IMR-90 (cell line): ENCODE results near the gene HEATR1. TPM values are rescaled to one million over a fixed set of nuclear protein-coding genes. Genes with fewer than 3 reads are reported as not detected.

Experiments used
- ATAC-seq: fragments of 200-7000 bp; cut with Tn5 transposase; 2 replicates; pipeline ENCODE4 v1.9.1; 2020; ENCODE audit warnings: low read depth, mild to moderate bottlenecking, moderate library complexity
- BruUV-seq: library from RNA; stranded (reverse); fragments of 400-500 nt; replicated peaks from 2 replicates; lab custom pipeline; 2021; lab: Mats Ljungman, UMichigan
- CTCF ChIA-PET: fragments of 300-600 bp; formaldehyde crosslinking; extraction: SDS; loops from one replicate; lab custom pipeline; 2021; ENCODE audit warnings: antibody characterized with exemption; lab: Yijun Ruan, JAX
- POLR2A ChIA-PET: fragments of 300-600 bp; sonication (Branson Sonifier 250); formaldehyde crosslinking; loops from one replicate; lab custom pipeline; 2022; ENCODE audit warnings: antibody characterized with exemption; ENCODE audit not compliant: unreplicated experiment; lab: Charles Lee
- DNase-seq: peaks from one replicate; pipeline ENCODE4 v3.0.0; 2013
- H2AFZ ChIP-seq: replicated peaks from 2 replicates; pipeline ENCODE3; 2013; ENCODE audit warnings: low read length, mild to moderate bottlenecking; ENCODE audit not compliant: poor library complexity
- H2AK5ac ChIP-seq: 2 replicates; pipeline ENCODE4 v1.6.1; 2013; ENCODE audit warnings: low read depth, low read length, inconsistent platforms
- H2AK9ac ChIP-seq: replicated peaks from 2 replicates; pipeline ENCODE3; 2013; ENCODE audit warnings: mild to moderate bottlenecking, low read depth, low read length, moderate library complexity; ENCODE audit not compliant: poor library complexity
- H2BK120ac ChIP-seq: 2 replicates; pipeline ENCODE4 v1.6.1; 2013; ENCODE audit warnings: low read depth, low read length, inconsistent platforms
- H2BK15ac ChIP-seq: 3 replicates; pipeline ENCODE4 v1.6.1; 2013; ENCODE audit warnings: low read depth, low read length, inconsistent platforms
- H2BK20ac ChIP-seq: 2 replicates; pipeline ENCODE4 v1.6.1; 2013; ENCODE audit warnings: low read depth, mild to moderate bottlenecking, inconsistent platforms, low read length, moderate library complexity
- H2BK5ac ChIP-seq: 2 replicates; pipeline ENCODE4 v1.6.1; 2013; ENCODE audit warnings: mild to moderate bottlenecking, low read depth, low read length, inconsistent platforms; ENCODE audit not compliant: poor library complexity, severe bottlenecking
- H3K14ac ChIP-seq: replicated peaks from 2 replicates; pipeline ENCODE4 v1.6.1; 2013; ENCODE audit warnings: low read depth, low read length, inconsistent platforms
- H3K18ac ChIP-seq: 2 replicates; pipeline ENCODE4 v1.6.1; 2013; ENCODE audit warnings: low read depth, low read length, control low read depth
- H3K23ac ChIP-seq: 2 replicates; pipeline ENCODE4 v1.6.1; 2013; ENCODE audit warnings: low read depth, low read length, inconsistent platforms
- H3K27ac ChIP-seq: 2 replicates; pipeline ENCODE4 v1.5.1; 2013; ENCODE audit warnings: mild to moderate bottlenecking, control low read depth, low read length; ENCODE audit not compliant: insufficient read depth
- H3K27me3 ChIP-seq: 2 replicates; pipeline ENCODE4 v1.6.1; 2013; ENCODE audit warnings: low read length; ENCODE audit not compliant: control insufficient read depth, insufficient read depth
- H3K36me3 ChIP-seq: 2 replicates; pipeline ENCODE4 v1.6.1; 2013; ENCODE audit warnings: low read length, mixed read lengths; ENCODE audit not compliant: control insufficient read depth, insufficient read depth
- H3K4ac ChIP-seq: 2 replicates; pipeline ENCODE4 v1.6.1; 2013; ENCODE audit warnings: low read depth, low read length, inconsistent platforms
- H3K4me1 ChIP-seq: 2 replicates; pipeline ENCODE4 v1.6.1; 2013; ENCODE audit warnings: low read length, mixed read lengths; ENCODE audit not compliant: control insufficient read depth, insufficient read depth
- H3K4me2 ChIP-seq: 2 replicates; pipeline ENCODE4 v1.6.1; 2013; ENCODE audit warnings: low read depth, mild to moderate bottlenecking, control low read depth, low read length, moderate library complexity
- H3K4me3 ChIP-seq: 2 replicates; pipeline ENCODE4 v1.5.1; 2013; ENCODE audit warnings: low read depth, mild to moderate bottlenecking, control low read depth, low read length, moderate library complexity; ENCODE audit not compliant: insufficient read depth
- H3K56ac ChIP-seq: 2 replicates; pipeline ENCODE4 v1.6.1; 2013; ENCODE audit warnings: low read length, inconsistent platforms; ENCODE audit not compliant: insufficient read depth; ENCODE audit errors: extremely low read depth
- H3K79me1 ChIP-seq, 2 experiments: 2 replicates each; pipeline ENCODE4 v1.6.1; 2013; ENCODE audit warnings: low read length in 2 of 2, inconsistent platforms in 1 of 2, low read depth in 1 of 2
- H3K9ac ChIP-seq: 2 replicates; pipeline ENCODE4 v1.6.1; 2013; ENCODE audit warnings: low read depth, low read length, control low read depth
- H3K9me1 ChIP-seq: 2 replicates; pipeline ENCODE4 v1.6.1; 2013; ENCODE audit warnings: low read length, inconsistent platforms; ENCODE audit not compliant: insufficient read depth
- H3K9me3 ChIP-seq: 2 replicates; pipeline ENCODE4 v1.6.1; 2013; ENCODE audit warnings: low read length; ENCODE audit not compliant: control insufficient read depth, insufficient read depth
- H4K20me1 ChIP-seq: 2 replicates; pipeline ENCODE4 v1.6.1; 2013; ENCODE audit warnings: low read length, inconsistent platforms; ENCODE audit not compliant: insufficient read depth
- H4K5ac ChIP-seq: 2 replicates; pipeline ENCODE4 v1.6.1; 2013; ENCODE audit warnings: mild to moderate bottlenecking, low read depth, low read length, control low read depth
- H4K8ac ChIP-seq, 2 experiments: 2 replicates each; pipeline ENCODE4 v1.6.1; 2013; ENCODE audit warnings: low read depth in 2 of 2, low read length in 2 of 2, control low read depth in 1 of 2, inconsistent platforms in 1 of 2
- H4K91ac ChIP-seq: 2 replicates; pipeline ENCODE4 v1.6.1; 2013; ENCODE audit warnings: low read depth, low read length, inconsistent platforms; ENCODE audit not compliant: insufficient read depth
- FOS ChIP-seq: fragments of 150-350 bp; IDR thresholded peaks from 2 replicates; pipeline ENCODE4 v1.6.1; 2016; ENCODE audit warnings: low read depth, low read length
- MAFK ChIP-seq: IDR thresholded peaks from 2 replicates; pipeline ENCODE4 v1.6.1; 2012; ENCODE audit warnings: low read depth, low read length, improper control_type of control experiment
- MAZ ChIP-seq: IDR thresholded peaks from 2 replicates; pipeline ENCODE4 v1.6.1; 2012; ENCODE audit warnings: low read depth, mild to moderate bottlenecking, low read length, improper control_type of control experiment, moderate library complexity, borderline replicate concordance
- RAD21 ChIP-seq: IDR thresholded peaks from 2 replicates; pipeline ENCODE4 v1.6.1; 2012; ENCODE audit warnings: low read length, improper control_type of control experiment
- RCOR1 ChIP-seq: IDR thresholded peaks from 2 replicates; pipeline ENCODE4 v1.6.1; 2012; ENCODE audit warnings: mild to moderate bottlenecking, low read length, improper control_type of control experiment; ENCODE audit not compliant: insufficient replicate concordance
- SMC3 ChIP-seq: fragments of 150-350 bp; IDR thresholded peaks from 2 replicates; pipeline ENCODE4 v1.6.1; 2016; ENCODE audit warnings: low read depth, mild to moderate bottlenecking, antibody characterized with exemption, low read length, moderate library complexity
- USF2 ChIP-seq: fragments of 150-350 bp; IDR thresholded peaks from 2 replicates; pipeline ENCODE4 v1.6.1; 2017; ENCODE audit warnings: mild to moderate bottlenecking, antibody characterized with exemption, low read length, low read depth
- WGBS, 2 experiments: methylation state at CpG; one replicate each; pipeline versions ENCODE4 v1.1.5 to v1.1.7; 2013; ENCODE audit warnings: missing lambda C conversion rate in 2 of 2; ENCODE audit not compliant: insufficient read length in 1 of 2; ENCODE audit errors: extremely low coverage in 2 of 2; 5-methylcytosine and 5-hydroxymethylcytosine counted together
- dilution Hi-C: fragments of 300-500 bp; cut with HindIII; formaldehyde crosslinking; loops from one replicate; pipeline ENCODE4 v1.14.3; 2018; ENCODE audit warnings: low sequenced_read_pairs; ENCODE audit not compliant: unreplicated experiment
- in situ Hi-C: fragments of 300-500 bp; cut with MboI; formaldehyde crosslinking; loops from 3 replicates; pipeline ENCODE4 v1.14.3; 2019; ENCODE audit warnings: low sequenced_read_pairs, inconsistent platforms, mixed read lengths
- intact Hi-C: fragments of 100-400 bp; cut with micrococcal nuclease; formaldehyde crosslinking; loops from 2 replicates; pipeline ENCODE4 v1.10.0; 2022
- polyA plus RNA-seq, 3 experiments: library from polyadenylated mRNA; depleted of rRNA; stranded (reverse); fragments of >200 nt; gene quantifications; 2 replicates each; pipeline ENCODE4 v1.2.3, GENCODE V29; 2012; ENCODE audit warnings: low replicate concordance in 1 of 3
- total RNA-seq: library from RNA; depleted of rRNA; stranded (reverse); fragments of >200 nt; gene quantifications from 2 replicates; pipeline ENCODE4 v1.2.3, GENCODE V29; 2012

HEATR1 gene
- total and polyA plus RNA-seq, 2 of the 4 experiments (the other 2 are of a cell fraction), result 8.5 to 53.8 TPM

DNA sequence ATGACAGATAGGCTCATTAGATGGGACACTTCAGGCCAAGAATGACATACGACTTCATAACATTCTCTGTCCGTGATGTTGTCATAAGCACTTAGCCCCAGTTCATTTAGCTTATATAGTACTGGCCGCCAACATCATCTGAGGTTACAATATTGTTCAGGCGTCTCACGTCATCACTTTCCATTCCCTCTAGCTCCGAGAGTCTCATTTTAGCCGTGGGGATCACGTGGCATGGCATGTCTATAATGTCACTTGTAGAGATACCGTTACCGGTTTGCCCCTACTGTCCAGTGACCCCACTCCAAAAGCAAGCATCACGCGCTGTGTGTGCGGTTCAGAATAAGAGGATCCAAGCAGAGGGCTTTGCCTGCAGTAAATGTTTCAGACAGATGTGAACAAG, 34.6 kb upstream of the HEATR1 start:
- no peak overlapping the region for H3K23ac ChIP-seq

More for the DNA sequence above, 34.6 kb upstream of the HEATR1 start:
- H4K20me1 ChIP-seq, result no peaks in the 10 kb centered on the region
- H3K4me1 ChIP-seq, result no peaks in the 10 kb centered on the region
- dilution Hi-C loops, result no loop called here
- ChIA-PET CTCF (no interaction called here), POLR2A (no interaction called here)
- 68% methylated on average over 6 of the region's 13 CpGs; no CpG with 5 or more reads in 1 of the 2 experiments for WGBS, 2 experiments
- H3K9me1 ChIP-seq, result no peaks in the 10 kb centered on the region
- no peak overlapping the region for H2AFZ ChIP-seq
- H3K4me2 ChIP-seq, result no peak overlapping the region
- ATAC-seq, result no peak
- no peaks in the 10 kb centered on the region for H3K79me1 ChIP-seq
- no peaks in the 10 kb centered on the region for H3K36me3 ChIP-seq
- H2AK9ac ChIP-seq, result no peak overlapping the region
- intact Hi-C loops, result no loop called here
- no peak overlapping the region for H4K91ac ChIP-seq
- H3K27me3 ChIP-seq, result no peaks in the 10 kb centered on the region
- H4K8ac ChIP-seq, result no peak overlapping the region
- no peak overlapping the region for H2BK15ac ChIP-seq
- H3K18ac ChIP-seq, result no peak overlapping the region
- H4K5ac ChIP-seq, result no peak overlapping the region
- BruUV-seq, result no TSS peak
- no peak overlapping the region for H3K56ac ChIP-seq
- H2AK5ac ChIP-seq, result no peak overlapping the region
- no peak overlapping the region for H3K14ac ChIP-seq
- TF ChIP-seq FOS, result no peak
- TF ChIP-seq MAFK, result no peak
- no peak for TF ChIP-seq MAZ
- no peak for TF ChIP-seq SMC3
- no peak for TF ChIP-seq RCOR1
- TF ChIP-seq RAD21, result no peak
- no peak for TF ChIP-seq USF2
- DNase-seq, result no peak
- no peak overlapping the region for H2BK5ac ChIP-seq
- no peak overlapping the region for H3K9ac ChIP-seq
- H3K4me3 ChIP-seq, result no peak overlapping the region
- no peak overlapping the region for H3K27ac ChIP-seq
- H3K9me3 ChIP-seq, result peaks cover 3% of the 10 kb centered on the region; the same call in 1 of the 2 replicates
- in situ Hi-C loops, result no loop called here
- H2BK20ac ChIP-seq, result no peak overlapping the region
- H2BK120ac ChIP-seq, result no peak overlapping the region
- no peak overlapping the region for H3K4ac ChIP-seq
